ENCODE measurements around the gene CMTM4. TPM values are rescaled to one million over a fixed set of nuclear protein-coding genes. Genes with fewer than 3 reads are reported as not detected.

The CMTM4 gene
- total RNA-seq, 4 donors from 2014 or later = 12.7 to 21.2 (median 17.2) TPM

- Histone ChIP-seq H3K27ac (no peak overlapping the region), H3K36me3 (peaks cover 0 to 33% of the 10 kb centered on the region in 2 donors), H3K4me3 (no peak overlapping the region), H3K27me3 (no peaks in the 10 kb centered on the region), H3K9me3 (no peaks in the 10 kb centered on the region), H3K4me1 (peaks cover 0 to 14% (median 0%) of the 10 kb centered on the region in 3 donors)
- TF ChIP-seq POLR2A (IDR thresholded peaks at IDR 0.05) = no peak
- TF ChIP-seq POLR2AphosphoS5 (IDR thresholded peaks at IDR 0.05) = no peak
- TF ChIP-seq CTCF (IDR thresholded peaks at IDR 0.05) = no peak
- no peak for TF ChIP-seq EP300 (IDR thresholded peaks at IDR 0.05)
- ATAC-seq = no peak
- WGBS, 2 donors (ENCODE audit: low coverage in 1 of 2) = 78% methylated on average over 2 of the region's 3 CpGs; no CpG with 5 or more reads in 1 of the 2 donors
Measured at GRCh38 chr16:66622863-66623262, 73.7 kb downstream of the CMTM4 start.

GRCh38 chr16:66621973-66622372 lies 74.6 kb downstream of the CMTM4 start:
- H3K27me3 ChIP-seq = no peaks in the 10 kb centered on the region
- no peak overlapping the region for H3K4me3 ChIP-seq
- H3K4me1 ChIP-seq = peaks cover 0 to 17% (median 0%) of the 10 kb centered on the region in 3 donors
- peaks cover 0 to 33% of the 10 kb centered on the region in 2 donors for H3K36me3 ChIP-seq
- H3K9me3 ChIP-seq = no peaks in the 10 kb centered on the region
- no peak for ATAC-seq
- WGBS, 2 donors (ENCODE audit: low coverage in 1 of 2) = 89% methylated on average over 13 of the region's 14 CpGs; no CpG with 5 or more reads in 1 of the 2 donors
- TF ChIP-seq CTCF (IDR thresholded peaks at IDR 0.05) (no peak), POLR2A (IDR thresholded peaks at IDR 0.05) (no peak)
- H3K27ac ChIP-seq = no peak overlapping the region

GRCh38 chr16:66620429-66620795 lies 76.1 kb downstream of the CMTM4 start:
- WGBS, 2 donors (ENCODE audit: low coverage in 1 of 2) = 86% methylated on average over 8 of the region's 8 CpGs; no CpG with 5 or more reads in 1 of the 2 donors
- no peak overlapping the region for H3K27ac ChIP-seq
- no peak for TF ChIP-seq EP300 (IDR thresholded peaks at IDR 0.05)
- TF ChIP-seq POLR2AphosphoS5 (IDR thresholded peaks at IDR 0.05) = no peak
- TF ChIP-seq CTCF (IDR thresholded peaks at IDR 0.05) = no peak
- no peak for TF ChIP-seq POLR2A (IDR thresholded peaks at IDR 0.05)
- no peaks in the 10 kb centered on the region for H3K9me3 ChIP-seq
- no peak for ATAC-seq
- H3K4me1 ChIP-seq = peaks cover 0 to 17% (median 0%) of the 10 kb centered on the region in 3 donors
- no peak overlapping the region for H3K4me3 ChIP-seq
- no peaks in the 10 kb centered on the region for H3K27me3 ChIP-seq
- peaks cover 0 to 33% of the 10 kb centered on the region in 2 donors for H3K36me3 ChIP-seq

DNA sequence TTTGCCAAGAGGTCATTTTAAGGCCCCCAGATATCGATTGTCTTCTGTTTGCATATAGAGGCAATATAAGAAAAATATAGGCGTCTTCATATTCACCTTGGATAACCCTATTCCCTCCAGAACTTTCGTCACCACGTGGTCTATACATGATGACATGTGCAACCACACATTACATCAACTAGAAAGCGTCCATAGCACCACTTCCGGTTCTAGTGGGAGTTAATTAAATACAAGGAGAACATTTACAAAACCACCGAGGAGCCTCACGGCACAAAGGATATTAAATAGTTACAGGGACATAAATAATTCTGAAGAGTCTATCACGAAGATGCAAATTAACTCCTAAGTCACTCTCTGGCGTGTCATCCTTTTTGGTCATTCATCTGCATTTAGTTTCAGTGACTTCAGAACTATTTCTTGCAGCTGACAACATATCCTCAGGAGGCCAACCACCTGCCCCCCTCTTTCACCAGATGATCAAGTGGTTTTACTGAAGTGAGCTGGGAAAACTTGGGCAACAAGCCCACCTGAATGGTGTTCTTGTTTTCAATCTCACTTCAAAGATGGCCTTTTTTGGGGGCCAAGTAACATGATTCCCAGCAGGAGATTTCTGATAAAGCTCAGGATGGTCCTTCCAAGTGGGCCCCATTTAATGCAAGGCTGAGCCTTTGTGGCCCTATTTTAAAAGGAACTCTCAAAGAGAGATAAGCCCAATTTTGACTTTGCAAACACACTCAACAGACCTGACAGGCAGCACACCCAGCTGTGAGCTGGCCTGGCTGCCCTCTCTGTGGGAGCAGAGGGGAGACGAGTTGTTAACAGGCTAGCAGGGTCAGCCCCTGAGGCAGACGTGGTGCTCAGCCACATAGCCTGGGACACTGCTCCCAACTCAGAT lies 76.8 kb downstream of the CMTM4 start:
- Histone ChIP-seq H3K4me1 (peaks cover 0 to 17% (median 0%) of the 10 kb centered on the region in 3 donors), H3K36me3 (peaks cover 0 to 34% of the 10 kb centered on the region in 2 donors), H3K4me3 (no peak overlapping the region), H3K27me3 (no peaks in the 10 kb centered on the region), H3K9me3 (no peaks in the 10 kb centered on the region), H3K27ac (no peak overlapping the region)
- 67 to 83% methylated on average over 9 to 10 of the region's 12 CpGs for WGBS, 2 donors (ENCODE audit: low coverage in 1 of 2)
- TF ChIP-seq EP300 (IDR thresholded peaks at IDR 0.05) (no peak), CTCF (IDR thresholded peaks at IDR 0.05) (no peak), POLR2AphosphoS5 (IDR thresholded peaks at IDR 0.05) (no peak), POLR2A (IDR thresholded peaks at IDR 0.05) (no peak)
- ATAC-seq = no peak

Data from gastroesophageal sphincter (tissue), 4 donors.